K562 (cell line): ENCODE results near the gene KLK2. TPM values are rescaled to one million over a fixed set of nuclear protein-coding genes. Genes with fewer than 3 reads are reported as not detected.

Experiments
- ATAC-seq: fragments of 200-7000 bp; cut with Tn5 transposase; 3 replicates; pipeline ENCODE4 v1.9.1; 2020; ENCODE audit warnings: moderate library complexity
- BruUV-seq: library from RNA; stranded (reverse); fragments of 400-500 nt; replicated peaks from 2 replicates; lab custom pipeline; 2021; lab: Mats Ljungman, UMichigan
- CTCF ChIA-PET: fragments of 300-600 bp; formaldehyde crosslinking; extraction: SDS; loops from one replicate; lab custom pipeline; 2021; ENCODE audit warnings: low intra/inter-chr PET ratio; lab: Yijun Ruan, JAX
- POLR2A ChIA-PET: fragments of 300-600, 350-650 bp; sonication (Branson Sonifier 250); formaldehyde crosslinking; extraction: SDS; loops from one replicate; lab custom pipeline; 2021; ENCODE audit warnings: antibody characterized with exemption, inconsistent platforms; lab: Yijun Ruan, JAX
- DNase-seq, 4 experiments: peaks; one replicate each; pipeline versions ENCODE4 v3.0.0 to v3.0.0-alpha.2; 2011 to 2018; ENCODE audit warnings: low spot score in 3 of 4, mixed read lengths in 3 of 4; ENCODE audit errors: extremely low read depth in 1 of 4
- FAIRE-seq: peaks from 2 replicates; lab custom pipeline; 2011; peaks lifted over from hg19 to GRCh38; lab: Jason Lieb, UNC
- H2AFZ ChIP-seq: 2 replicates; pipeline ENCODE4 v1.6.0; 2011; ENCODE audit warnings: low read depth, low read length, control low read depth, inconsistent platforms
- H3K27ac ChIP-seq: fragments of 200-600 bp; 3 replicates; pipeline ENCODE4 v1.8.0; 2011; ENCODE audit warnings: low read depth, mild to moderate bottlenecking, control low read depth, inconsistent platforms, low read length, moderate library complexity, mixed read lengths; ENCODE audit errors: extremely low read depth
- H3K27me3 ChIP-seq, 2 experiments: fragments of 300-600 bp in 1 of 2; 2 replicates in 1 of 2; 3 replicates in 1 of 2; pipeline versions ENCODE4 v1.6.0 to v1.8.0; 2011; ENCODE audit warnings: inconsistent platforms in 2 of 2, low read length in 2 of 2, mild to moderate bottlenecking in 1 of 2, mixed read lengths in 1 of 2, moderate library complexity in 1 of 2; ENCODE audit not compliant: control insufficient read depth in 2 of 2, insufficient read depth in 2 of 2
- H3K36me3 ChIP-seq: fragments of 300-600 bp; 3 replicates; pipeline ENCODE4 v1.8.0; 2011; ENCODE audit warnings: mild to moderate bottlenecking, low read length, inconsistent platforms; ENCODE audit not compliant: control insufficient read depth, insufficient read depth
- H3K4me1 ChIP-seq, 2 experiments: fragments of 200-600 bp in 1 of 2; replicated peaks in 1 of 2; 2 replicates in 1 of 2; 3 replicates in 1 of 2; pipeline versions ENCODE4 v1.5.1 to v1.8.0; 2011; ENCODE audit warnings: inconsistent platforms in 2 of 2, low read length in 2 of 2, mild to moderate bottlenecking in 1 of 2, mixed read lengths in 1 of 2, moderate library complexity in 1 of 2; ENCODE audit not compliant: control insufficient read depth in 2 of 2, insufficient read depth in 2 of 2
- H3K4me2 ChIP-seq: 2 replicates; pipeline ENCODE4 v1.6.1; 2011; ENCODE audit warnings: low read length, control low read depth, inconsistent platforms, mixed read lengths; ENCODE audit not compliant: insufficient read depth
- H3K4me3 ChIP-seq: fragments of 200-600 bp; sonication (generic), shearing (Covaris generic); 2 replicates; pipeline ENCODE4 v1.5.1; 2016; ENCODE audit warnings: control low read depth, inconsistent platforms
- H3K79me2 ChIP-seq: fragments of 200-600 bp; 3 replicates; pipeline ENCODE4 v1.8.0; 2011; ENCODE audit warnings: low read length, inconsistent platforms; ENCODE audit not compliant: control insufficient read depth, insufficient read depth
- H3K9ac ChIP-seq, 2 experiments: 2 replicates each; pipeline versions ENCODE4 v1.6.0 to v1.6.1; 2011; ENCODE audit warnings: low read depth in 2 of 2, low read length in 2 of 2, control low read depth in 1 of 2, inconsistent platforms in 1 of 2, mild to moderate bottlenecking in 1 of 2, mixed read lengths in 1 of 2; ENCODE audit not compliant: insufficient read depth in 1 of 2
- H3K9me1 ChIP-seq: one replicate; pipeline ENCODE4 v1.6.0; 2011; ENCODE audit warnings: inconsistent platforms, mild to moderate bottlenecking, low read length, moderate library complexity; ENCODE audit not compliant: control insufficient read depth, insufficient read depth
- H3K9me3 ChIP-seq: replicated peaks from 2 replicates; pipeline ENCODE4 v1.5.1; 2011; ENCODE audit warnings: low read depth, low read length, inconsistent platforms; ENCODE audit not compliant: control insufficient read depth, insufficient read depth
- H4K20me1 ChIP-seq: replicated peaks from 2 replicates; pipeline ENCODE4 v1.6.1; 2011; ENCODE audit warnings: low read length, inconsistent platforms, mixed read lengths; ENCODE audit not compliant: control insufficient read depth, insufficient read depth
- ADNP ChIP-seq: fragments of 200-800 bp; sonication (Bioruptor generic); IDR thresholded peaks from 2 replicates; pipeline ENCODE4 v1.6.1; 2016; ENCODE audit warnings: missing genetic modification characterization, missing compliant biosample characterization
- BCOR ChIP-seq: fragments of 450-650 bp; IDR thresholded peaks from 2 replicates; pipeline ENCODE4 v1.6.1; 2016
- HMGN3 ChIP-seq: IDR thresholded peaks from 2 replicates; pipeline ENCODE4 v1.6.1; 2011; ENCODE audit warnings: borderline replicate concordance, low read depth, mild to moderate bottlenecking, mixed read lengths, low read length; ENCODE audit not compliant: insufficient read length; ENCODE audit errors: extremely low read depth
- RBM25 ChIP-seq: fragments of 200-400 bp; formaldehyde crosslinking; IDR thresholded peaks from 2 replicates; pipeline ENCODE4 v1.6.1; 2018; ENCODE audit warnings: low read length, low read depth, moderate library complexity; ENCODE audit not compliant: severe bottlenecking
- SMARCA5 ChIP-seq: fragments of 450-650 bp; IDR thresholded peaks from 2 replicates; pipeline ENCODE4 v1.6.1; 2016
- ZNF121 ChIP-seq: sonication (generic); formaldehyde crosslinking; conservative IDR thresholded peaks from 2 replicates; pipeline ENCODE4 v1.8.0; 2022; ENCODE audit warnings: missing genetic modification reagents
- ZNF146 ChIP-seq: IDR thresholded peaks from one replicate; pipeline ENCODE4 v1.6.1; 2018; ENCODE audit warnings: missing compliant biosample characterization; ENCODE audit not compliant: unreplicated experiment
- ZNF184 ChIP-seq: sonication (generic); formaldehyde crosslinking; IDR thresholded peaks from 2 replicates; pipeline ENCODE4 v1.5.0; 2020; ENCODE audit warnings: missing genetic modification reagents
- WGBS: fragments of 100-300 bp; shearing (Covaris generic); methylation state at CpG from one replicate; pipeline ENCODE4 v1.1.6; 2016; ENCODE audit warnings: low coverage, mixed read lengths; ENCODE audit not compliant: insufficient coverage; ENCODE audit errors: missing lambda C conversion rate; 5-methylcytosine and 5-hydroxymethylcytosine counted together
- in situ Hi-C: fragments of 300-500 bp; cut with MboI; formaldehyde crosslinking; loops from 4 replicates; pipeline ENCODE4 v1.15.0; 2018; ENCODE audit warnings: inconsistent platforms, mixed read lengths
- intact Hi-C: fragments of 100-400 bp; cut with micrococcal nuclease; formaldehyde crosslinking; loops from 2 replicates; pipeline ENCODE4 v1.14.2; 2022
- polyA plus RNA-seq, 8 experiments: library from polyadenylated mRNA; depleted of rRNA in 4 of 8; stranded (reverse) in 5 of 8; unstranded in 3 of 8; fragments of >200 nt; fragmentation: Nextera tagmentation in 2 of 8; fragmentation: Illumina TruSeq in 1 of 8; extraction: Ambion mirVana in 2 of 8; extraction: Trizol in 1 of 8; gene quantifications; 2 replicates each; pipeline versions ENCODE4 v1.2.1 to v1.2.3, GENCODE V29; 2011 to 2014; ENCODE audit warnings: inconsistent platforms in 1 of 8, missing spikeins in 1 of 8
- total RNA-seq, 7 experiments: library from RNA; depleted of rRNA in 6 of 7; stranded (reverse); fragments of >200 nt in 6 of 7; fragmentation: Illumina TruSeq in 2 of 7; extraction: Trizol in 2 of 7; gene quantifications; 2 replicates each; pipeline versions ENCODE4 v1.2.1 to v1.2.3, GENCODE V29; 2011 to 2021; ENCODE audit warnings: low replicate concordance in 1 of 7
- TF ChIP-seq, protein P1 (sequence below): fragments of 450-650 bp; IDR thresholded peaks from 2 replicates; pipeline ENCODE4 v1.6.1; 2016; ENCODE audit warnings: missing biosample characterization, missing genetic modification characterization
- TF ChIP-seq, protein P2 (sequence below): fragments of 450-650 bp; formaldehyde crosslinking; conservative IDR thresholded peaks from 2 replicates; pipeline ENCODE4 v1.4.0; 2022; ENCODE audit warnings: mild to moderate bottlenecking, missing genetic modification characterization

KLK2 gene
- total and polyA plus RNA-seq, 9 of the 15 experiments (the other 6 are each of a cell fraction or from before 2014, with no cell fraction given), result 0.11 to 0.47 (median 0.23) TPM; not detected in 1

DNA sequence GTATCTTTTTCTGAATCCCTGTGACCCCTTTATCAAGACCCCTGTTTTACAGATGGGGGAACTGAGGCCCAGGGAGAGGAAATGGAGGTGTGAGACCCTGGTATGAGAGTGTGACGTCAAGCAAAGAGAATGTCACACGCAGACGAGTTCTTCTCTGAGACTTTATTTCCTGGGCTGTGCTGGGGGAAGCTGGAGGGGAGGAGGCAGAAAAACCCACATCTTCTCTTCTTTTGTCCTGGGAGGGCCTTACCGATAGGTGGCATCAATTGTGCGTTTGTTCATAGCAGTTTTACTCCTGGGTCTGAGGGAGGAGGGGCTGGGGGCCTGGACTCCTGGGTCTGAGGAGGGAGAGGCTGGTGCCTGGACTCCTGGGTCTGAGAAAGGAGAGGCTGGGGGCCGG, 35.0 kb upstream of the KLK2 start (continued):
- TF ChIP-seq, protein P1, sequence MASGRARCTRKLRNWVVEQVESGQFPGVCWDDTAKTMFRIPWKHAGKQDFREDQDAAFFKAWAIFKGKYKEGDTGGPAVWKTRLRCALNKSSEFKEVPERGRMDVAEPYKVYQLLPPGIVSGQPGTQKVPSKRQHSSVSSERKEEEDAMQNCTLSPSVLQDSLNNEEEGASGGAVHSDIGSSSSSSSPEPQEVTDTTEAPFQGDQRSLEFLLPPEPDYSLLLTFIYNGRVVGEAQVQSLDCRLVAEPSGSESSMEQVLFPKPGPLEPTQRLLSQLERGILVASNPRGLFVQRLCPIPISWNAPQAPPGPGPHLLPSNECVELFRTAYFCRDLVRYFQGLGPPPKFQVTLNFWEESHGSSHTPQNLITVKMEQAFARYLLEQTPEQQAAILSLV (tag), result no peak

DNA sequence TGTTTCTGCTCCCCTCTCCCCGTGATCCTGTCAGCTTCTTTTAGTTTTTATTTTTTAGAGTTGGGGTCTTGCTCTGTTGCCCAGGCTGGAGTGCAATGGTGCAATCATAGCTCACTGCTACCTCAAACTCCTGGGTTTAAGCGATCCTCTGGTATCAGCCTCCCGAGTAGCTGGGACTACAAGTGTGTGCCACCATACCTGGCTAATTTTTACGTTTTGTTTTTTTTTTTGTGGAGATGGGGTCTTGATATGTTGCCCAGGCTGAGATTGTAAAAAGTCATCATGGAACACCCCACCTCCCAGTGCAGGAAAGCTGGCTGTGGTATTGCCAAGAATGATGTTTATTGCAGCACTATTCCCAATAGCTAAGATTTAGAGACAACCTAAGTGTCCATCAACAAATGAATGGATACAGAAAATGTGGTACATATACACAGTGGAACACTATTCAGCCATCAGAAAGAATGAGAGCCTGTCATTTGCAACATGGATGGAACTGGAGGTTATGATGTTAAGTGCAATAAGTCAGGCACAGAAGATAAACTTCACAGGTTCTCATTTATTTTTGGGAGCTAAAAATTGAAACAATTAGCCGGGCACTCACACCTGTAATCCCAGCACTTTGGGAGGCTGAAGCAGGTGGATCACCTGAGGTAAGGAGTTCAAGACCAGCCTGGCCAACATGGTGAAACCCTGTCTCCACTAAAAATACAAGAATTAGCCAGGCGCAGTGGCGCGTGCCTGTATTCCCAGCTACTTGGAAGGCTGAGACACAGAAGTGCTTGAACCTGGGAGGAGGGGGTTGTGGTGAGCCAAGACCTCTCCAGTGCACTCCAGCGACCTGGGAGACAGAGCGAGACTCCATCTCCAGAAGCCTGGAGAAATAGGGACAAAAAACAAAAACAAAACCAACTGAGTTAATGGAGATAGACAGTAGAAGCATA, 33.3 kb upstream of the KLK2 start:
- ChIA-PET CTCF (no interaction called here), POLR2A (interaction anchor here (0.6 to 1.2 kb wide), 2 partner anchors 35 to 39 kb away, joined by 3 to 6 read pairs; no protein-coding TSS in a partner anchor)

More for the DNA sequence above, 33.3 kb upstream of the KLK2 start:
- TF ChIP-seq ZNF121 (CRISPR knock-in tag) (peak; percentile 98), RBM25 (peak; percentile 69), SMARCA5 (0 out of 2 replicates have a peak, but pooled peaks have one; percentile 51), HMGN3 (no peak), ZNF184 (no peak), ADNP (tag) (0 out of 2 replicates have a peak, but pooled peaks have one; percentile 27), ZNF146 (CRISPR knock-in tag) (peak; percentile 60), BCOR (peak; percentile 82)
- TF ChIP-seq, protein P2, sequence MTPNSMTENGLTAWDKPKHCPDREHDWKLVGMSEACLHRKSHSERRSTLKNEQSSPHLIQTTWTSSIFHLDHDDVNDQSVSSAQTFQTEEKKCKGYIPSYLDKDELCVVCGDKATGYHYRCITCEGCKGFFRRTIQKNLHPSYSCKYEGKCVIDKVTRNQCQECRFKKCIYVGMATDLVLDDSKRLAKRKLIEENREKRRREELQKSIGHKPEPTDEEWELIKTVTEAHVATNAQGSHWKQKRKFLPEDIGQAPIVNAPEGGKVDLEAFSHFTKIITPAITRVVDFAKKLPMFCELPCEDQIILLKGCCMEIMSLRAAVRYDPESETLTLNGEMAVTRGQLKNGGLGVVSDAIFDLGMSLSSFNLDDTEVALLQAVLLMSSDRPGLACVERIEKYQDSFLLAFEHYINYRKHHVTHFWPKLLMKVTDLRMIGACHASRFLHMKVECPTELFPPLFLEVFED (CRISPR knock-in tag), result no peak
- H3K4me1 ChIP-seq, result peaks cover 9 to 16% of the 10 kb centered on the region in 2 experiments; a peak in 4 of 5 replicates
- no peaks in the 10 kb centered on the region for H3K9me1 ChIP-seq
- H3K4me2 ChIP-seq, result no peak overlapping the region
- DNase-seq (no peak), FAIRE-seq (no peak), ATAC-seq (no peak)
- peaks cover 2 to 25% of the 10 kb centered on the region in 2 experiments; a peak in 2 of 5 replicates for H3K27me3 ChIP-seq
- no peak overlapping the region for H3K9ac ChIP-seq
- no peaks in the 10 kb centered on the region for H3K79me2 ChIP-seq
- no peaks in the 10 kb centered on the region for H4K20me1 ChIP-seq
- in situ Hi-C loops, result no loop called here
- intact Hi-C loops, result loop anchor here (5.0 kb wide), 1 partner anchor 38 kb away; no protein-coding TSS in a partner anchor
- BruUV-seq, result no TSS peak
- H3K27ac ChIP-seq, result no peak overlapping the region
- no peak overlapping the region for H3K4me3 ChIP-seq
- 16% methylated on average over 10 of the region's 10 CpGs for WGBS
- H2AFZ ChIP-seq, result no peak overlapping the region
- H3K9me3 ChIP-seq, result peaks cover 2% of the 10 kb centered on the region; the same call in 1 of the 2 replicates
- no peaks in the 10 kb centered on the region for H3K36me3 ChIP-seq
